ENCODE measurements around the gene CCS.

Gene CCS

DNA sequence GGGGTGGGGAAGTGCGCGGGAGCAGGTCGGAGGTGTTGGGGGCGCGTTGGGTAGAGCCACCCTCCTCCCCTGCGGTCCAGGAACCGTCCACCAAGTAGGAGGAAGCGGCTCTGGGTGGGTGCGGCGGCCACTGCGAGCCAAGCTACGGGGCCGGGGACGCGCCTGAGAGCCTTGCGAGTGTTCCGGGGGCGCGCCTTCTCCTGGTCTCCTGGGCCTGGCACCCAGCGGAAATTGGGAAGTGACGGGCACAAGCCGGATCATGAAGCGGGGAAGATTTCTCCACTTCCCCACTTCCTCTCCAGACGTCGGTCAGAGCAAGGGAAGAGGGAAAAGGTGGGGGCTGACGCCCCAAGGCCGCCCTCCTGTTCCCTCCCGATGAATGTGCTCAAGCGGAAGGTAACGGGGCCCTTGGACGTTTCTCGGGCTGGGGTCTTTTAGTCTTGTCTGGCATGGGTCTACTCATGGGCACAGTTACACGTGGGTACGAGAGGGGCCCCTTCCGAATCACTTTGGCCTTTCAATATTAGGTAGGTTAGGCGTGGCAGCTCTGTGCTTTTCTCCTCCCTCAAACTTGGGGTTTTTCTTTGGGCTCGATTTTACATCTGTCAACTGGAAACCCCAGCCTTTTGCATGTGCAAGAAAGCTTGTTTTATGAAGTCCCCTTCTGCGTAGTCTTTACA, 24.3 kb downstream of the CCS start:
- peak overlapping the region; percentile 75 to 98 (median 92) for H3K27ac ChIP-seq
- peak overlapping the region; percentile 70 to 96 (median 91) for H3K4me3 ChIP-seq

- Histone ChIP-seq H3K27ac (peak overlapping the region in 19 of 21 experiments; percentile 11 to 98 (median 92)), H3K4me3 (peak overlapping the region; percentile 70 to 96 (median 91))
These were observed 26.1 kb downstream of the CCS start for GRCh38 chr11:66619080-66619554.

DNA sequence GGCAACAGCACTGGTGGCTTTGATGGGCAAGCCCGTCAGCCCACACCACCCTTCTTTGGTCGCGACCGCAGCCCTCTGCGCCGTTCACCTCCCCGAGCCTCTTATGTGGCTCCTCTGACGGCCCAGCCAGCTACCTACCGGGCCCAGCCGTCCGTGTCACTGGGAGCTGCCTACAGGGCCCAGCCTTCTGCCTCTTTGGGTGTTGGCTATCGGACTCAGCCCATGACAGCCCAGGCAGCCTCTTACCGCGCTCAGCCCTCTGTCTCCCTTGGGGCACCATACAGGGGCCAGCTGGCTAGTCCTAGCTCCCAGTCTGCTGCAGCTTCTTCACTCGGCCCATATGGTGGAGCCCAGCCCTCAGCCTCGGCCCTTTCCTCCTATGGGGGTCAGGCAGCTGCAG, 31.5 kb downstream of the CCS start:
- H3K27ac ChIP-seq = peak overlapping the region in 1 of 21 experiments; percentile 8

GRCh38 chr11:66625041-66625751, 32.2 kb downstream of the CCS start:
- H3K27ac ChIP-seq = no peak overlapping the region
- H3K4me3 ChIP-seq = no peak overlapping the region

More for the DNA sequence above, 31.5 kb downstream of the CCS start:
- no peak overlapping the region for H3K4me3 ChIP-seq

- Histone ChIP-seq H3K4me3 (no peak overlapping the region), H3K27ac (no peak overlapping the region)
These were observed 32.8 kb downstream of the CCS start for GRCh38 chr11:66625752-66626149.

GRCh38 chr11:66626382-66626781, 33.4 kb downstream of the CCS start:
- no peak overlapping the region for H3K27ac ChIP-seq

GRCh38 chr11:66626926-66627325, 33.9 kb downstream of the CCS start:
- H3K4me3 ChIP-seq = no peak overlapping the region
- no peak overlapping the region for H3K27ac ChIP-seq

More at GRCh38 chr11:66626382-66626781, 33.4 kb downstream of the CCS start:
- no peak overlapping the region for H3K4me3 ChIP-seq

GRCh38 chr11:66628061-66628603, 35.1 kb downstream of the CCS start:
- H3K27ac ChIP-seq = no peak overlapping the region

DNA sequence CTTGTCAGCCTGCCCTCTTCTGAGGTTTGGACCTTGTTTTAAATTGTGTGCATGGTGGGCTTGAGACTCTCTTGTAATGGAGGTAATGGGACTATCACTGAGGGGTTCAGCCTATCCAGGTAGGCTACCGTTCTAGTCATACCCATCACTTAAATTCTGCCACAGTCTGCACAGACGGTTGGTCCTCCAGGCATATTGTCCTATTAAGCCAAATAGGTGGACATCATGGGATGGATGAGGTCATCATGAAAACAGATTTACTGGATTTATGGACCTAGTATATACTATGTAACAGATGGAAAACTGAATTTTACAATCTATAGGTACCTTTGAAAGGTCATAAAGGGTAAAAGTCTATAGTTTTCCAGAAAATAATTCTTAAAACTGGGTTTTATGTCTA, 36.4 kb downstream of the CCS start:
- no peak overlapping the region for H3K4me3 ChIP-seq
- H3K27ac ChIP-seq = no peak overlapping the region

More at GRCh38 chr11:66628061-66628603, 35.1 kb downstream of the CCS start:
- H3K4me3 ChIP-seq = no peak overlapping the region

GRCh38 chr11:66631883-66632282, 38.9 kb downstream of the CCS start:
- no peak overlapping the region for H3K27ac ChIP-seq

DNA sequence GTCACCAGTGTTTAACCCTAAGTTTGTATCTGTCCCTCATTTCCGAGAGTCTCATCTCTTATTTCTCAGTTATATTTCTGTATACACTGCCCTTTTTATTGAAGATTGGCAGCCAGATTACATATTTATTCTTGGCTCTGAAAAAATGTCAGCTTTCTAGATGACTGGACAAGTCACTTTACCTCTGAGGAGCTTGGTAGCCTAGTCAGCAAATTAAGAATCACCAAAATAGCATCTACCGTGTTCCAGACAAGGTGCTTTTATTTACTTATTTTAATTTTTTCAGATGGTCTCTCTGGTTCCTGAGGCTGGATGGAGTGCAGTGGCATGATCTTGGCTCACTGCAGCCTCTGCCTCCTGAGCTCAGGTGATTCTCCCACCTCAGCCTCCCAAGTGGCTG, 40.0 kb downstream of the CCS start:
- Histone ChIP-seq H3K27ac (no peak overlapping the region), H3K4me3 (no peak overlapping the region)

More at GRCh38 chr11:66631883-66632282, 38.9 kb downstream of the CCS start:
- H3K4me3 ChIP-seq = no peak overlapping the region

DNA sequence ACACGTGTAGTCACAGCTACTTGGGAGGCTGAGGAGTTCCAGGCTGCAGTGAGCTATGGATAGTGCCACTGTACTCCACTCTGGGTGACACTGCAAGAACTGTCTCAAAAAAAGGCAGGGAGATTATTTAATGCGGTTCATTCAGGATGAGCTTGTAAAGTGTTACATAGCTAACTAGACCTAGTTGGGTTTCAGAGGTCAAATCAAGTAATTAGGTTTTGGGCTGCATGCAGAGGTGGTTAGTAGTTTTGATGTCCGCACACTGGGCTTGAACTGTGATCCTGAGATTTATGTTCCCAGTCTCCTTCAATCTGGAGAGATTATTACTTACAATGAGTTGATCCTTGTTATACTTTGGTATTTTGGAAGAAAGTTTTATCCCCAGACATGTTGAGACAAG, 43.4 kb downstream of the CCS start:
- H3K4me3 ChIP-seq = no peak overlapping the region
- no peak overlapping the region for H3K27ac ChIP-seq

GRCh38 chr11:66637557-66638176, 44.7 kb downstream of the CCS start:
- Histone ChIP-seq H3K4me3 (peak overlapping the region; percentile 30 to 83 (median 77)), H3K27ac (peak overlapping the region in 20 of 21 experiments; percentile 16 to 94 (median 76))

- H3K4me3 ChIP-seq = peak within 1 kb of the TSS; percentile 60 to 83 (median 77)
- H3K27ac ChIP-seq = peak within 1 kb of the TSS in 20 of 21 experiments; percentile 46 to 96 (median 90)
These were observed 45.4 kb downstream of the CCS start, which contains the start of gene RBM4 for GRCh38 chr11:66638177-66639065. Gene RBM4 (plus strand): TSS chr11:66638703. CDS start chr11:66639712, 1,009 bp downstream.

DNA sequence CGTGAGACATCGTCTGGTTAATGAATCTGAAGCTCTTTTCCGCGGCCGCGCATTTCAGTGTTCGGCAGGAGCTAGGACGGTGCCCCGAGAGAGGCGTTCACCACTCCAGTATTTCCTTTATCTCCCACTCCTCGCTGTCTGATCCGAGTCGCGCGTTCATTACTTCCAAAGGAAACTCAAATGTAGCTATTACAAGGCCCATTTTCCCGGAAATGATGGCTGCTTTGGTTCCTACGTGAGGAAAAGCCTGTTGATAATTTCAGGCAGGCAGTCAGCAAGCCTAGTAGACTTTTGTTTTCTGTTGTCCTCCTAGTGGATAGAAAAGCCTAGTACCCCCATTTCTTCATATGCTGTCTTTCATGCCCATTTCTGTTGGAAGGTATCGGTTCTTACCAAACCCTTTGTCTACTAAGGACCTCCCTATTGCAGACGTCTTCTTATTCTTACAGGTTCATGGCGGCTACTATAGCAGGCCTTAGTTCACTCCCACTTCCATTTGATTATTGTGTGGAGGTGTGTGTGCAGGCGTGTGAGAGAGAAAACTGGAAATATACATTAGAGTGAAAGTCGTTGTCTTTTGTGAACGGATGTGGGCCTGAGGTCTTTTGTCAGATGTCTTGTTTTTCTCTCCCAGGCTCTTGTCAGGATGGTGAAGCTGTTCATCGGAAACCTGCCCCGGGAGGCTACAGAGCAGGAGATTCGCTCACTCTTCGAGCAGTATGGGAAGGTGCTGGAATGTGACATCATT, 46.3 kb downstream of the CCS start:
- Histone ChIP-seq H3K27ac (peak overlapping the region in 20 of 21 experiments; percentile 46 to 96 (median 90)), H3K4me3 (peak overlapping the region; percentile 60 to 83 (median 77))

- Histone ChIP-seq H3K4me3 (peak overlapping the region; percentile 60 to 83 (median 77)), H3K27ac (peak overlapping the region in 4 of 21 experiments; percentile 87 to 92 (median 90))
These were observed 46.9 kb downstream of the CCS start for GRCh38 chr11:66639814-66640340.

DNA sequence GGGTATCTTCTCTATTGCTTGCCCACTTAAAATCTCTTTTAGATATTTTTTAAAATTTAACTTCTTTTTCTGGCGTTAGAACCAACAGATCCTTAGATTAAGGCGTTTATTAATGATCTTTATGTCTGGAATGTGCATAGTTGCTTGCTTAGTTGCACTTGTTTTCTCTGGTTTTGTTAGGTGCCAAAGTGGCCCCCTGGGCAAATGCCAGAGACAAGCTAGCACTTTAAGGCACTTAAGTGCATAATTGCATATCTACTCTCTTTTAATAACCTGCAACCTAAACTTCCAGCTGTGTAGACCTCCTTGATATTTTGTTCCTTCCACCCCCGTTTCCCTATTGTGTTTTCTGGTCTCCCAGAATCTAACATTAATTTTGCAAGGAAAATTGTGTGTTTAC, 48.8 kb downstream of the CCS start:
- Histone ChIP-seq H3K4me3 (peak overlapping the region in 2 of 7 experiments; percentile 5 to 82), H3K27ac (no peak overlapping the region)
